Astrocyte of the cerebellum (primary cell): ENCODE results near the gene NELL2.

Source experiments
- DNase-seq: peaks from one replicate; pipeline ENCODE4 v3.0.0-alpha.2; 2011; ENCODE audit warnings: low read depth
- H3K4me3 ChIP-seq: 2 replicates; pipeline ENCODE4 v1.5.1; 2011; ENCODE audit warnings: mild to moderate bottlenecking, low read depth, low read length, moderate library complexity
- CTCF ChIP-seq: IDR thresholded peaks from 2 replicates; pipeline ENCODE4 v1.5.1; 2012; ENCODE audit warnings: low read length, low read depth, moderate library complexity, mild to moderate bottlenecking; ENCODE audit errors: missing control alignments
- in situ Hi-C: cut with HindIII; loops from 2 replicates; pipeline ENCODE4 v1.10.0; 2017; ENCODE audit warnings: low sequenced_read_pairs

The NELL2 gene

GRCh38 chr12:44626883-44627282 lies 249.2 kb downstream of the NELL2 start:
- no peak for DNase-seq
- no peak overlapping the region for H3K4me3 ChIP-seq
- in situ Hi-C loops: no loop called here
- TF ChIP-seq CTCF: no peak

- no peak for DNase-seq
- no peak for TF ChIP-seq CTCF
- H3K4me3 ChIP-seq: no peak overlapping the region
- in situ Hi-C loops: no loop called here
These were observed 257.2 kb downstream of the NELL2 start for GRCh38 chr12:44618946-44619345.

GRCh38 chr12:44616402-44616801 lies 259.7 kb downstream of the NELL2 start:
- no peak for DNase-seq
- in situ Hi-C loops: no loop called here
- no peak overlapping the region for H3K4me3 ChIP-seq
- no peak for TF ChIP-seq CTCF

- DNase-seq: no peak
- H3K4me3 ChIP-seq: no peak overlapping the region
- in situ Hi-C loops: no loop called here
- no peak for TF ChIP-seq CTCF
These were observed 264.6 kb downstream of the NELL2 start for GRCh38 chr12:44611538-44611937.

GRCh38 chr12:44603701-44604100 lies 272.4 kb downstream of the NELL2 start:
- no peak for DNase-seq
- no peak overlapping the region for H3K4me3 ChIP-seq
- no peak for TF ChIP-seq CTCF
- in situ Hi-C loops: no loop called here

- in situ Hi-C loops: no loop called here
- TF ChIP-seq CTCF: no peak
- H3K4me3 ChIP-seq: no peak overlapping the region
- DNase-seq: no peak
These were observed 283.5 kb downstream of the NELL2 start for GRCh38 chr12:44592626-44593025.

- H3K4me3 ChIP-seq: no peak overlapping the region
- no peak for DNase-seq
- TF ChIP-seq CTCF: no peak
- in situ Hi-C loops: no loop called here
These were observed 286.4 kb downstream of the NELL2 start for GRCh38 chr12:44589697-44590096.
